ENCODE results near the gene POLR2C.

Gene POLR2C

GRCh38 chr16:57507136-57508034 lies 44.9 kb downstream of the POLR2C start:
- TF ChIP-seq, protein P1, sequence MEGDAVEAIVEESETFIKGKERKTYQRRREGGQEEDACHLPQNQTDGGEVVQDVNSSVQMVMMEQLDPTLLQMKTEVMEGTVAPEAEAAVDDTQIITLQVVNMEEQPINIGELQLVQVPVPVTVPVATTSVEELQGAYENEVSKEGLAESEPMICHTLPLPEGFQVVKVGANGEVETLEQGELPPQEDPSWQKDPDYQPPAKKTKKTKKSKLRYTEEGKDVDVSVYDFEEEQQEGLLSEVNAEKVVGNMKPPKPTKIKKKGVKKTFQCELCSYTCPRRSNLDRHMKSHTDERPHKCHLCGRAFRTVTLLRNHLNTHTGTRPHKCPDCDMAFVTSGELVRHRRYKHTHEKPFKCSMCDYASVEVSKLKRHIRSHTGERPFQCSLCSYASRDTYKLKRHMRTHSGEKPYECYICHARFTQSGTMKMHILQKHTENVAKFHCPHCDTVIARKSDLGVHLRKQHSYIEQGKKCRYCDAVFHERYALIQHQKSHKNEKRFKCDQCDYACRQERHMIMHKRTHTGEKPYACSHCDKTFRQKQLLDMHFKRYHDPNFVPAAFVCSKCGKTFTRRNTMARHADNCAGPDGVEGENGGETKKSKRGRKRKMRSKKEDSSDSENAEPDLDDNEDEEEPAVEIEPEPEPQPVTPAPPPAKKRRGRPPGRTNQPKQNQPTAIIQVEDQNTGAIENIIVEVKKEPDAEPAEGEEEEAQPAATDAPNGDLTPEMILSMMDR (IDR thresholded peaks at IDR 0.05; ENCODE audit: low read depth, low read length) = no peak
- in situ Hi-C loops (cut with HindIII; ENCODE audit: low sequenced_read_pairs) = no loop called here
- H3K4me3 ChIP-seq (ENCODE audit: low read depth, low read length) = no peak overlapping the region
- no peak for DNase-seq (ENCODE audit: low read depth, low spot score)

DNA sequence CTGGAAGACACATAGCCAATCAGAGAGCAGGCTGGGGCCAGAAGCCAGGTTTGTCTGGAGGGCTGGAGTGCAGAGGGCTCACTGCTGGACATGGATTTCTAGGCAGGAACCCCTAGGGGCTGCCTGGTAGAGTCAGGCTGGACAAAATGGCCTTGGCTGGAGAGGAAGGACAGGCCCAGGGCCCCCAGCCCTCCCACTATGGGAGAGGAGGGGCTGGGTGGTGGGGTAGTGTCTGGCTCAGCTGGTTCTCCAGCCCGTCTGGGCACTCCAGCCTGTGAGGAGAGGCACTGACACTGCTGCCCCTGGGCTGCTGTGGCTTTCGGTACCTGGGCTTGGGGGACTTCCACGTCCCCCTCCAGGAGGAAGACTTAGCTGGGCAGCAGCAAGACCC lies 45.6 kb downstream of the POLR2C start:
- in situ Hi-C loops (cut with HindIII; ENCODE audit: low sequenced_read_pairs) = no loop called here
- H3K4me3 ChIP-seq (ENCODE audit: low read depth, low read length) = no peak overlapping the region
- TF ChIP-seq, protein P1 (IDR thresholded peaks at IDR 0.05; ENCODE audit: low read depth, low read length) = no peak
- no peak for DNase-seq (ENCODE audit: low read depth, low spot score)

DNA sequence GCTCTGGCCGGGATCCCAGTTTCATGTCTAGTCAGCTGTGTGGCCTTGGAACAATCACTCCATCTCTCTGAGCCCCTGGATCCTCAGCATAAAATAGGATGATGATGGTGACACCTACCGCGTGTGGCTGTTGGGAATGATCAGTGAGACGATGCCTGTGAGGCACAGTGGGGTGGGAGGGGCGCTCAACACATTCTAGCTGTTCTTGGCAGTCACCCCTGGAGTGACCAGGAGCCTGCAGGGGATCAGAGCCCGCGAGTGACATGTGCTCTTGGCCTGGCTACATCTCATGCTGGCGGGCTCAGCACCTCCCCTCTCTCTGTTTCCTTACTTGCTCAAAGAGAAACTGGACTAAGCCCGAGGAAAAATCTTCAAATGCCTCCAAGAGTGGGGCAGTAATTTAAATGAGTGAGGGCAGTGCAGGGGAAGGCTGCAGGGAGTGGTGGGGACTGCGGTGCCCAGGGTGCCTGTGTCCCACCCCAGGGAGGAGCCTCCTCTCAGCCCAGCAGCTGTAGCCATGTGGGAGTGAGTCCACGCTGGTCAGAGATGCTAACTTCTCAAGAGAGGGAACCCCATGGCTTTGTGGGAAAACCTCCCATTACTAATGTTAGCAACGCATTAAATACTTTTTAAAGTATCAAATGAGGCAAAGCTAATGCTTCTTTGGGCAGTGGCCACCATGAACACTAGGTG lies 46.9 kb downstream of the POLR2C start:
- TF ChIP-seq, protein P1 (IDR thresholded peaks at IDR 0.05; ENCODE audit: low read depth, low read length) = no peak
- H3K4me3 ChIP-seq (ENCODE audit: low read depth, low read length) = no peak overlapping the region
- no peak for DNase-seq (ENCODE audit: low read depth, low spot score)
- in situ Hi-C loops (cut with HindIII; ENCODE audit: low sequenced_read_pairs) = no loop called here

GRCh38 chr16:57510016-57510871 lies 47.8 kb downstream of the POLR2C start:
- in situ Hi-C loops (cut with HindIII; ENCODE audit: low sequenced_read_pairs) = no loop called here
- no peak for DNase-seq (ENCODE audit: low read depth, low spot score)
- TF ChIP-seq, protein P1 (IDR thresholded peaks at IDR 0.05; ENCODE audit: low read depth, low read length) = no peak
- no peak overlapping the region for H3K4me3 ChIP-seq (ENCODE audit: low read depth, low read length)

GRCh38 chr16:57512296-57513001 lies 50.0 kb downstream of the POLR2C start:
- TF ChIP-seq, protein P1 (IDR thresholded peaks at IDR 0.05; ENCODE audit: low read depth, low read length) = no peak
- in situ Hi-C loops (cut with HindIII; ENCODE audit: low sequenced_read_pairs) = no loop called here
- DNase-seq (ENCODE audit: low read depth, low spot score) = no peak
- H3K4me3 ChIP-seq (ENCODE audit: low read depth, low read length) = no peak overlapping the region
